GM23248 (cell line): ENCODE measurements around the gene SLC10A7.

Source experiments
- EZH2 ChIP-seq: fragments of 200-600 bp; sonication (generic); IDR thresholded peaks from 2 replicates; pipeline ENCODE4 v1.6.1; 2018; ENCODE audit warnings: antibody characterized with exemption, mild to moderate bottlenecking; ENCODE audit not compliant: insufficient read depth, poor library complexity, severe bottlenecking
- EZH2phosphoT487 ChIP-seq: fragments of 200-600 bp; sonication (generic); IDR thresholded peaks from 2 replicates; pipeline ENCODE4 v1.6.1; 2018; ENCODE audit warnings: antibody characterized with exemption, moderate library complexity, mild to moderate bottlenecking, low read depth; ENCODE audit not compliant: insufficient read depth

- TF ChIP-seq EZH2phosphoT487 (no peak), EZH2 (no peak)
Observed at GRCh38 chr4:146381263-146381872, 140.4 kb downstream of the SLC10A7 start.
